ENCODE measurements around the gene COL5A3.

Gene COL5A3

DNA sequence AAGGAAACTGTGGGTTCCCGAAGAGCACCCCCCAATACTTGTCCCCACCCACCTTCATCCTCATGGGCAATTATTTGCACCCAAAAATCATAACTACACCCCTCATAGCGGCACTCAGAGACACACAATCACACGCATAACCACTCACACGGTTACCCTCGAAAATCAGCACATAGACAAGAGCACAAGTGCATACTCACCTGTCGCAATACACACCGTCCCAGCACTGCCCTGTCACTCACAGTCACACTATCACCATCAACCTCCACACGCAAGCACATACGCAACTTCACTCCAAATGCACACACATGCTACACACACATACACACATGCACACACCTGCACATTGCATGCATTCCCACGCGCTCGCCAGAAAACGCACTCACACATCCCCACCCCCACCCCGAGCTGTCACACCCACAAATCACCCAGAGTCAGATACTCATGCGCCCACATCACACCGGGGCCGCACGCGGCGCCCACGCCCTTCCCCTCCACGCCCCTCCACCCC, 535 bp downstream of the COL5A3 start:
- no peak for DNase-seq

DNA sequence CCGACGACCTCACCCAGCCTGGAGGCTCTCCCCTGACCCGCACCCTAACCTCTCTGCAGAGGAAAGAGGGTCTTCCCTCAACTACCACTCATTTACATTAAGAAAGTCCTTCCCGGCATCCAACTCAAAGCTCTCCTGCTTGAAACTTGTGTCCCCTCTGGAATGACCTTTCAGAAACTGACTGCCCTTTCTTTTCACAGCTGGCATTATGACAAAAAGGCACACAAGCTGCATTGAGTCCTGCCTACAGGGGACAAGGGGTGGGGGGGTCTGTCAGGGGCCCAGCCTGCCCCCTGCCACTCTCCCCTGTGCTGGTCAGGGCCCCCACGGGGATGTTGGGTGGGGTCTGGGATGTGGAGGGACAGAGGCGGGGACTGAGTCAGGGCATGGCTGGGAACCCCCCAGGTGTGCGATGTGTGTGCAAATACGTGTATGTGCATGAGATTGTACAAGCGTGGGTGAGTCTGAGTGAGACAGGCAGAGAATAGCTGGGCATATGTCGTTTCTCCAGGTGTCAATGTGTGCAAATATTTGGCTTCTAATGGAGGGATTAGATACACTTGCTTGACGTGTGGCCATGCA, 2.0 kb downstream of the COL5A3 start:
- no peak for DNase-seq

DNA sequence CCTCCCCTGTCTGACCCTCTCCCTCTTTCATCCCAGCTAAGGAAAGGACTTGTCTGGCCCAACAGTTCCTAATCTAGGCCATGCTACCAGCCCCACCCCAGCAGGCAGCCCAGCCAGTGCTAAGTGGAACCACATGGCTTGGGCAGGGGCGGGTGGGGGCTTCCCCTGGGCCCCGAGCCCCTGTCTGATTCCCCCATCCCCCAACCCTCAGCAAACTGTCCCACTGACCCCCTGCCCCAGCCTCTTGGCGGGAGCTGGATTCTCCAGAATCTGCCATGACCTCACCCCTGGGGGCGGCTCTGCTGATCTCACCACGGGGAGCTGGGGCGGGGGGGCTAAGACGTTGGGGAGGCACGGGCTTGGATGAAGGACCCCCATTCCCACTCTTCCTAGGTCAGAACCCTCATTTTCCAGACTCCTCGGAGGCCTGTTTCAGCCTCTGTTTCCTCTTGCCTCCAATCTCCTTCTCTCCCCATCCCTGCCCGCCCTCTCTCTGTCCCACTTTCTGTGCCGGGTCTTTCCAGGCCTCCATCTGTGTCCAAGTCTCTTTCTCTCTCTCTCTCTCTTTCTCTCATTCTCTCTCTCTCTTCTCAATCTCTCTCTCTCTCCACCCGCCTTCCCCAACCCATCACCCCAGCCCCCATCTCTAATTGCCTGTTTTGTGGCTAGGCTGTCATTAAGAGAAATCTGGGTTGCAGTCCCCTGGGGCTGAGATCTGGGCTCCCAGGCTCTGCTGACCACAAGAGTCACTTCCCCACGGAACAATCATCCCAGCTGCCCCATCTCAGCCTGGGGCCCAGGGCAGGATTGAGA, 2.7 kb downstream of the COL5A3 start:
- no peak for DNase-seq

DNA sequence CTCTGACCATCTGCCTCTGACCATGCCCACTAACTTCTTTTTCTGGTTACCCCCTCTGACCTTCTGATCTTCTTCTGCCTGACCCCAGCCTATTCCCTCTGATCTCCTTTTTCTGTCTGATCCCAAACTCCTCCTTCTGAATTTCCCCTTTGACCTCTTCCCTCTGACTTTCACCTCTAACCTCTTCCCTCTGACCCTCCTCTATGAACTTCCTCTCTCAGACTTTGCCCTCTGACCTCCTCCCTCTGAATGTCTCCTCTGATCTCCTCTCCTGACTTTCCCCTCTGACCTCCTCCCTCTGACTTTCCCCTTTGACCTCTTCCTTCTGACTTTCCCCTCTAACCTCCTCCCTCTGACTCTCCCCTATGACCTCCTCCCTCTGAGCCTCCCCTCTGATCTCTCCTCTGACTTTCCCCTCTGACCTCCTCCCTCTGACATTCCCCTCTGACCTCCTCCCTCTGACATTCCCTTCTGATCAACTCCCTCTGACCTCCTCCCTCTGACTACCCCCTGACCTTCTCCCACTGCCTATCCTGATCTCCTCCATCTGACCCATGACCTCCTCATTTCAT, 3.5 kb downstream of the COL5A3 start:
- DNase-seq = no peak

DNA sequence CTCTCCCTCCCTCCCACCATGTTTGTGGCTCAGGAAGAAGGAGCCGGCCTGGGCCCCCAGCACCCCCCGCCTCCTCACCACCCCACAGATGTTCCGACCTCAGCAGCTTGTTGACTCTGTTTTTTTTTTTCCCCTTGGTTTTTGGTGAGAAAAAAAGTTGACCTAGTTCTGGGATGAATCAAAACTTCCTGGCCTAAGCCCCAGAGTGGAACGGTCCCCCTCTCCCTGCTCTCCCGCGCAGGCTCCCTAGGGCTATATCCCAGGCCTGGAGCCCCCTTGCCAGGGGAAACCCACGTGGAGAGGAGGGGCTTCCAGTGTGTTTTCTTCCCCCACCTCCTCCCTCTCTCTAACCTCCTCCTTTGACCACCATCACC, 4.0 kb downstream of the COL5A3 start:
- DNase-seq = no peak

DNA sequence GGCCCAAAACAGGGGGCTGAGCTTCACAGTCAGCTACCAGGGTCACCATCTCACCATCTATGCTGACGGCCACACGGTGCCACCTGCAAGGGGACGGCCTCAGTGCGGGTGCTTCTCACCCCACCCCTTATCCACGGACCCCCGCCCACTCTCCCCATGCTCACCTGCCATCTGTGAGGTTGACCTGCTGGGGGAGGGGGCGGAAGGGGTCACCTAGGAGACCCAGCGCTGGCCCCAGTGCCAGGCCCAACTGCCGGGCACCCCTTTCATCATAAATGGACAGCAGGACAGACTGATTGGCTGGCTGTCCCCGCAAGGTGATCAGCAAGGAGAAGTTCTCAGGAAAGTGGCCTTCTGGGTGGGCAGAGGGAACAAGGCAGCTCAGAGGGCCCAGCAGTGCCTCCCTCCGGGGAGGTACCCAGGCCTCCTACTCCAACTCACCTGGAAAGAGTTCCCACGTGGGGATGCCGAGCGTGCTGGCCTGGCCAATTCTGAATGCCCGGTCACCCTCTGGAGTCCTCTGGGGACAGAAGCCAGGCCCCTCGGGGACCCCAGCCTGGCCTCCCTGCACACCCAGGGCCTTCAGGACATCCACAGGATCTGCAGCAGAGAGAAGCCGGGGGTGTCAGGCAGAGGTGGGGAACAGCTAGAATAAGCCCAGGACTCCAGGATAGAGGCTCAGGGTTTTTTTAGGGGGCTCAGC, 4.5 kb downstream of the COL5A3 start:
- no peak for DNase-seq

DNA sequence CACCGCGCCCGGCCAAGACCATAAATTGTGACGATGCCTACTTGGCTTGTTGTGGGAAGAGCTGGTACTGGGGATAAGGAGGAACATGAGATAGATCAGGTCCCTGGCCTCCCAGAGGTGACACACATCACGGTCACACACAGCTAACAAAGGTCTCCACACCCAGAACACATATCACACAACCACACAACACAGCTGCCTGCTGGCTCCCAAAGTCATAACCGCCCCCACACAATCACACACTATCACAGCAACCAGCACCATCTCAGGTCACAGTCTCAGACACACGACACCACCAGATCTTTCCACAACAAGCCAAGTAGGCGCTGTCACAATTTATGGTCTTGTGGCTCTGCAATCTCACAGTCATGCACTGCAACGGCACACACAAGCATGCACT, 5.7 kb downstream of the COL5A3 start:
- no peak for DNase-seq

DNA sequence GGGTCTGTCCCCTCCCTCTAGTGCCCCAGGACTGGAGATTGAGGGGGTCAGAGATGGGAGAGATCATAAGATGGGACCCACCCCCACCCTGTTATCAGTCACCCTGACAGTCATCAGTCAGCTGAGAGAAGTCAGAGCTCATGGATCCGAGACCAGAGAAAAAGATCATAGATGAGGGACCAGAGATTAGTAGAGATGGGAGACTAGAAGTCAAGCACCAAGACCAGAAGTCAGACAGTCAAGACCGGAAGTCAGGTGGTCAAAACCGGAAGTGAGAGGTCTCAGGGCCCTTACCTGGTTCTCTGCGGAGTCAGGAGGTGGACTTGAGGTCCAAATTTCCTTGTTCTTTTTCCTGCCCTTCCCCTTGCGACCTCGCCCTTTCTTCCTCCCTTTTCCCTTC, 7.0 kb downstream of the COL5A3 start:
- DNase-seq = no peak

DNA sequence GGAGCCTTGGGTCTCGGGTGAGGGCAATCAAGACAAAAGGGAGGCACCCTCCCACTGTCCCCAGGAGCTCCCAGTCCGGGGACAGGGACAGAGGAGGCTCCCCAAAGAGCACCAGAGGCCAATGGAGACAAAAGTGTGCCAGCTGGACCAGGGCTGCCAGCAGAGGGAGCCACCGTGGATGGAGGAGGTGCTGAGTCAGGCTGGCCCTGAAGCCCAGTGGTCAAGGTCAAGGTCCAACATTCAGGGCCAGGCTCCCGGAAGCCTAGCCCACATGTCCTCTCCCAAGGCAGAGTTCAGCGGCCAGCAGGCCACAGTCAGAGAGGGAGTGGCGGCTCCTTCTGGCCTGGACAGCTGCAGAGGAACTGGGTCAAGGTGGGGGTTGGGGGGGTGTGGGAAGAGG, 8.4 kb downstream of the COL5A3 start:
- peak; percentile 29 for DNase-seq

DNA sequence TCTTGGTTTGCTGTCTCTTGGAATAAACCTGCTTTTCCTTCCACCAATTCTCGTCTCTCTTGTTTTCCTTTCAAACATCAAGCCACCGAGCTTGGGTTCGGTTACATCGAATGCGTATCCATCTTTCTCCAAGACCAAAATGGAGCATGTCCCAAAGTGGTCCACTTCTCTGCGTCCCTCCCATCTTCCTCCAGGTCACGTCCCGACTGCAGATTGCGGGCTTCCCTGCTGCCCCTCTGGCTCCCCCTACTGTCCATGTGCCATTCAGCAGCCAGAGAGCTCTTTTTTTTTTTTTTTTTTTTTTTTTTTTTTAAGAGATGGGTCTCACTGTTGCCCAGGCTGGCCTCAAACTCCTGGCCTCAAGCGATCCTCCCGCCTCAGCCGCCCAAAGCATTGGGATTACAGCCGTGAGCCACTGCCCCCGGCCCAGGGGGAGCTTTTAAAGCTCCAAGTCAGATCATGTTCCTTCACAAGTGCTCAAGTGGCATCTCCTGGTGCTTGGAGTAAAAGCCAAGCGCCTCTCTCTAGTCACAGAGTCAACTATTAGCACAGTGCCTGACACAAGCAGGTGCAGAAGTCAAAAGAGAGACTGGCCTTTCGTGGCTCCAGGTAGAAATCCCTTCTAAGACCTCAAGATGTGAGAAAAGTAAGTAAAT, 10.0 kb downstream of the COL5A3 start:
- peak; percentile 79 for DNase-seq

DNA sequence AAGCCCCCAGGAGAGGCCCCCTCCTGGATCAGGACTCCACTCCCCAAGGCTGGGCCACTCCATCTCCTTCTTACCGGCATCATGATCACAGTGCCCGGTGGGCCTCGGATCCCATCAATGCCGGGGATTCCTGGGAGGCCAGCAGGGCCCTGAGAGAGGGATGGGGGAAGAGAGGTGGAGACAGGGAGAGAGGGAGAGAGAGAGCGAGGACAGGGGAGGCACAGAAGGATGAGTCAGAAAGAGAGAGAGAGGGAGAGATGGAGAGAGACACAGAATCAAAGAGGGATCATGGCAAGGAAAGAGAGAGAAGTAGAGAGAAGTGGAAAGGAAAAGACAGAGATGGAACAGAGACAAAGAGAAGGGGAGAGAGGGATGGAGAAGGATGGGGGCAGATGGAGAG, 13.8 kb downstream of the COL5A3 start:
- DNase-seq = no peak

DNA sequence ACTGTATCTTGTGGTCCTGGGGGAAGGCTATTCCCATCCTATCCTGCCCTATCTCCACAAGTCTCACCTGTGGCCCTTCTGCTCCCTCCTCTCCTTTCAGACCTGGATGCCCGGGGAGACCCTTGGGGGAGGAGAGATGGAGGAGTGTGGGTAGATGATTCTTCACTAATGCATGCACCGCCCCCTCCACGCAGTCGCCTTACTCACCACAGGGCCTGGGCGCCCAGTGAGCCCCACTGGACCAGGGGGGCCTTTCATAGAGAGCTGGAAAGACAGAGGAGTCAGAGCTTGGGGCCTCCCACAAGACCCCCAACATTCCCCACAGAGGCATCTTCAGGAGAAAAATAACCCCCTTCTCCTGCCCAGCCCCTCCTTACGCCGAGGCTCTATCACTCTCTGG, 14.3 kb downstream of the COL5A3 start:
- no peak for DNase-seq

DNA sequence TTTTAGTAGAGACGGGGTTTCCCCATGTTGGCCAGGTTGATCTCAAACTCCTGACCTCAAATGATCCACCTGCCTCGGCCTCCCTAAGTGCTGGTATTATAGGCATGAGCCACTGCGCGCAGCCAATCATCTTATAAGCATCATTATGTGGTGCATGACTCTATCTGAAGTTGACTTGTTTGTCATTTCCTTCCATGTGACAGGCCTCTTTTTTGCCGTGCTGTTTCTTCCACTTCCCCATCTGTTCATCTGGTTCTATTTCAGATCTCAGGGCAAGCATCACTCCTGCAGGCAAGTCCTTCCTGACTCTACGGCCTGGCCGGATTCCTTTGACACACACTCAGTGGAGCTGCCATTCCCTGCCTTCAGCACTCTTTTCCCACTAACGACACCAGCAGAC, 15.2 kb downstream of the COL5A3 start:
- no peak for DNase-seq

DNA sequence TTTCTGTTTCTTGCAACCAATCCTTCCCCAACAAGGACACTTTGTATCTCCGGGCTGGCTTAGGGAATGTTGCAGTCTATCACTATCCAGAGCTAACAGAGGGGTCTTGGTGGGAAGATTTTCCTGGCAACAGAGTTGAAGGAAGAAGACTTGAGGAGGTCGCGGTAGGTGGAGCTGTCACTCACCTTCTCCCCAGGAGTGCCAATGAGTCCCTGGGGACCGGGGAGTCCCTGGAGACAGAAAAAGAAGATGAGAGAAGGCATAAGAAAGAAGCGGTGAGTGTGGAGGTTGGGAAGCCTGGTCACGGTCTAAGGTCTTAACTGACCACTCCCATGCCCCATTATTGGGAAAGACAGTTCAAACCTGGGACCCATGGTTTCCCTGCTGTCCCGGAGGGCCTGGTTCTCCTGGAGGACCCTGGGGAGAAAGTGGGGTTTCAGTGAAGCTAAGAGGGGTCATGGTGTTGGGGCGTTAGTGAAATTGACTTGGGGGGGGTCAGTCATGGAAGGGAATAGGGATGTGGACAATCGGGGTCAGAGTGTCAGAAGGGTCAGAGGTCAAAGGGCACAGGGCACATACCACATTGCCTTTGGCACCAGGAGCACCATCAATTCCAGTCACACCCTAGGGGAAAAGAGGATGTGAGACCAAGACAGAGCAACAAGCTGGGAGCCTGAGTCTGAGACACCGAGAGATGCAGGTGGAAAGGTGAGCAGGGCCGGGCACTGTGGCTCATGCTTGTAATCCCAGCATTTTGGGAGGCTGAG, 18.7 kb downstream of the COL5A3 start:
- DNase-seq = no peak

DNA sequence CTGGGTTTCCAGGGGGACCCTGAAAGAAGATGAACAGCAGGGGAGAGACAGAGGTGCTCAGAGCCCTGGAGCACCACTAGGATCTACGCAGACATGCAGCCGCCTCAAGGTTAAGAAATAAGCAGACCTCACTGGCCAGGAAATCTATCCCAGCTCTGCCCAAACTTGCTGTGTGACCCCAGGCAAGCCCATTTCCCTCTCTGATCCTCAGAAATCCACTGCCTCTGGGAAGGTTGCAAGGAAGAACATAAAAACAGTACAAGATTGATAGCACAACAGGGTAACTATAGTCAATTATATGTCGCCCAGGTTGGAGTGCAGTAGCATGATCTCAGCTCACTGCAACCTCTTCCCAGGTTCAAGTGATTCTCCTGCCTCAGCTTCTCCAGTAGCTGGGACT, 20.8 kb downstream of the COL5A3 start:
- no peak for DNase-seq

DNA sequence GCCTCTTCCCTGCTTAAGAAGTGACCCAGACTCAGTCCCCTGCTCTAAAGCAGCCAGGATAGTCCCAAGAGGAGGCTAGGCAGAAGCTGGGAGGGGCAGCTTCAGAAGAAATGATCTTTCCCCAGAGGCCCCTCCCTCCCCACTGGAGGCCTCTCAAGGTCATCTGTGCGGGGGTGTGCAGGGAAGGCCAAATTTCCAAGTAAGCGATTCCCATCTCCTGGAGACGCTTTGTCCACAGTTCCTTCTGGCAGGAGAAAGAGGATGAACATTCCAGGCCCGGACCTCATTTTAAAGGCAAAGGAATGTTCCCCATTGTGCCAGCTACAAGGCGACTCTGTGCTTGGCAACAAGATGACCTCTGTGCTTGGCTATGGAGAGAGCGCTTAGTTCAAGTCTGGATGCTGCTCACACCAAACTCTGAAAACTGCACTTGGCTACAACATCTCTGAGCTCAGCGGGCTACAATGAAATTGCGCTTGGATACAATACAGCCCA, 23.5 kb downstream of the COL5A3 start:
- no peak for DNase-seq

DNA sequence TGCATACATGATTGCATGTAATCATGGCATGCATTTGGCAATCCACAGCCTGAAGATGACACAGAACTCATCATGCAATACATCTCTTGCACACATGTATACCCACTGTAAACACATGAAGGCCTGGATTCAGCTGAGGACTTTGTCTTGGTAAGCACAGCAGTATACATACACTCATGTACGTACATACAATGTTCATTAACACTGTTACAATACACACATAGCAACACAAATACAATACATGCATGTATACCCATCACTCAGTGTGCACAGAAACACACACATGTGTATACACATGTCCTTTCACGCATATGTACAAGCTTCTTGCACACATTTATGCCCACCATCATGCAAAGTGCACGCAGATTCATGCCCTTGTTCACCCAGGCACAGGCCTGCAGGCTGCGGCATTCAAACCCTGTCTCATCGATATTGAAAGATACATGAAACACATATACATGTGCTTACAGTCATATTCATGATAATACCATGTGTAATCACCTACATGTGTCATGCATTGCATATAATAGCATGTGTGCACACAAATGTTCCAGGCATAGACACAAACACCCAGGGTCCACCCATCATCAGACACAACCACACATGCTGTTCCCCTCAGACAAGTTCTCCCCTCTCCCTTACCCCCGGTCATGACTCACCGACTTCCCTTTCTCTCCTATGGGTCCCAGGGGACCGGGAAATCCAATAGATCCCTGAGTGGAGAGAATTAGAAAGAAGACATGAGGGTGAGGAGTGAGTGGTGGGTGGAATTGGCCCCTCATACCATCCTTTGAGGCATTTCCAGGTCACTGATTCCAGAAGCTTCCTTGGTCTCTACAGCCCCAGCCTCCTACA, 28.7 kb downstream of the COL5A3 start:
- no peak for DNase-seq

DNA sequence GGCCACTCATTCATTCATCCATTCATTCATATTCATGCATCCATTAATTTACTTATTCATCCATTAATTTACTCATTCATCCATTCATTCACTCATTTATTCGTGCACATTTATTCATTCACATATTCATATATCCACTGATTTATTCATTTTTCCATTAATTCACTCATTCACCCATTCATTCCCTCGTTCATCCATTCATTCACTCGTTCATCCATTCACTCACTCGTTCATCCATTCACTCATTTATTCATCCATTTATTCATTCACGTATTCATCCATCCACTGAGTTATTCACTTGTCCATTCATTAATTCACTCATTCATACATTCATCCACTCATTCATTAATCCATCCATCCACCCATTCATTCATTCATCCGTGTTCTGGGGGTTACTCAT, 38.2 kb downstream of the COL5A3 start:
- no peak for DNase-seq

DNA sequence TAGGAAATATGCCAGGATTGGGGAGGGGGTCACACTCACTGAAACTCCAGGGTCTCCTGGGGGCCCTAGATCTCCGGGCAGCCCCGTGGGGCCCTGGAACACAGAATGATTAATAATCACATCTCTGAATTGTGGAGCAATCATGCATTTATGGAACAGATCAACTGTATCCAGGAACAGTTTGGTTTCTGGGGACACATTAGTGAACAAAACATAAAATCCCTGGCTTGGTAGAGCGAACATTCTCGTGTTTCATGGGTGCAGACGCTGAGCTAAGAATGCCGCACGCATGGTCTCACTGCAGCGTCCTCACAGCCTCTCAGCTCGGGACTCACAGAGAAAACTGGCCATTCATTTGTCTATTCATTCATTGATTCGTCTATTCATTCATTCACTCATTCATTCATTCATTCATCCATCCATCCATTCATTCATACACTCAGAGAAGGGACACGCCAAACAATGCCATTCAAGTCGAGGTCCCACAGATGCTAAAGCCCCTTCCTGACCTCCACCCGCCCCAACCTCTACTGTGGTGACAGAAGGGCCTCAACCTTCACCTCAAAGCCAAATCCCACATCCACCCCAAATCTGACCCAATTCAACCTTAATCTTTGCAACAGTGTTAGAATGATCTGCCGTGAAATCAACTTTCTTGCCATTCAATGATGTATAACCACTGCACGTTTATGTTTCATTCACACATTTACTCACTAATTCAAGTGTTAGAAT, 39.0 kb downstream of the COL5A3 start:
- no peak for DNase-seq

DNA sequence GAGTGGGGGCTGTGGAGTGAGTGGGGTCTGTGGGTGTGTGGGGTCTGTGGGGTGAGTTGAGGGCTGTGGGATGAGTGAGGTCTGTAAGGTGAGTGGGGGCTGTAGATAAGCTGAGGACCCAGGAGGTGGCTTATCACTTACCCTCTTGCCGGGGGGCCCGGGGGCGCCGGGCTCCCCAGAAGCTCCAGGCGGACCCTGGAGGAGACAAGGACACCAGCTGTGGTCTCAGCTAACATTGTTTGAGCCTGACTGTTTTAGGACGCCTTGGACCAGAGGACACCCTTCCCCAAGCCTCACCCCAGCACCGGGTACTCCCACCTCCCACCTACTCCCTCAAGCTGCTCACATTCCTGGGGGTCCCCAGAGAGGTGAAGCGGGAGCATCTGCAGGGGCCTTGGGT, 39.8 kb downstream of the COL5A3 start:
- no peak for DNase-seq

DNA sequence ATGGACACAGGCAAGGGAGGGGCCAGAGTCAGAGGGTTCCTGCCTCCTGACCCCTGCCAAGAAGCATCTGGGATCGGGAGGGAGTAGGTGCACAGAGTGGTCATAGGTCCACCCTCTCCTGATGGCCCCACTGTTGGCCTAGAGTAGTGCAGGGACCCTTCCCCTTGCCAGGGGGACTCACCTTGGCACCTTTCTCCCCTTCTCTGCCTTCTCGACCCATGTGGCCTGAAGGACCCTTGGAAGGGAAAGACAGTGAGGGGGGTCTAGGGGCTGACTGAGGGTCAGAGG, 40.7 kb downstream of the COL5A3 start:
- DNase-seq = no peak

Data from hematopoietic multipotent progenitor cell treated with erythropoietin and hydrocortisone succinate and interleukin-3 and kit ligand, for 6 days (in vitro differentiated cells).